HS-27A (cell line): Measurements from ENCODE around the gene ARCN1.

Source experiments
- DNase-seq: peaks from one replicate; pipeline ENCODE4 v3.0.0-alpha.2; 2012; ENCODE audit warnings: low read depth, missing footprints

ARCN1 gene

DNA sequence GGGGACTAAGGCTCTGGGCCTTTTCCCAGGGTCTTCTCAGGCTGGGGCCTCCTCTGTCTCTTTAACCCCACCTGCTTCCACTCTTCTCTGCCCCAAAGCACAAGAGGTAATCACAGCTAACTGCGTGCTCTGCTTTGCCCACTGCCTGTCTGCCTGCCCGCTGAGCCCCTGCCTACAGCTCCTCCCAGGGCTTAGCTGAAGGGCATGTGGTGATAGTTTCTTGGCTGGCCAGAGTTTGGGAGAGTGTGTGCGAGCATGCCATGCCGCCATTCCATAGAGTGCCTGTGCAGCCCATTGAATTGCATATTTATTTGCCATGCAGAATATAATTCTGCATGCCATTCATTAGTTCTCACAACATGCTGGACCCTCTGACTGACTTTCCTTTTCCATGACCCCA lies 67.7 kb downstream of the ARCN1 start:
- DNase-seq, result no peak

DNA sequence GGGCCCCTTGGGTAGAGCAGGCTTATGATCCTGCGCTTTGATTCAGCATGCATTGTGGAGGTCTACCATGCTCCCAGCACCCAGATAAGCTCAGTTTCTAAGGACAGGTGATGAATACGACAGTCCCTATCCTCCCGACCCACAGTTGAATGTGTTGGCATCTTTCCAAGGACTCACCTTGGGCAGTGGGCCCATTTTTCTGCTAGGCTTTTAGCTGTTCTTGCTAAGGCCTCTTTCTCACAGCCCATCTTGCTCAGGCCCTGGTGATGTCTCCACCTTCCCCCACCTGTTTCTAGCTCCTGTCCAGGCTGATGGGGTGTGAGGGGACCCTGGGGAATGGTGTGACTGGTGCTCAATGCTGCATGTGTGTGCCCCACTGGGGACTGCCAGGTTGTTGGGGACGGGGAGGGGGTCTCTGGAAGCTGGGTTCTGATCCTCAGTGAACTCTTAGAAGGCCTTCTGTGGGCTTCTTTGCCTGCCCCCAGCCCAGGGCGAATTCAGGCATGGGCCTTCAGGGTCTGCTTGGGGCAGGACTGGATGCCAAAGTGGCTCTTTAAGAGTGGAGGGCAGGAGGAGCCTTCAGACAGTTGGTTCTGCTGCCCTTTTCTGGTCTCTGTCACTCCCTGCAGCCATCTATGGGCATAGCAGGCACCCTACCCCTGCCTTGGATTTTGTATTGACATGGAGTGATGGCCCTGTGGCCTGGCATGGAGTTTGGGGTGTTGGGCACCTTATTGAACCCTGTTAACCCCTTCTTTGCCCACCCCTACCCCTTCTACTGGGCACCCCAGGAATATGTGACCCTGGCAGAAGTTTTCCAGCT lies 68.3 kb downstream of the ARCN1 start:
- DNase-seq, result no peak

DNA sequence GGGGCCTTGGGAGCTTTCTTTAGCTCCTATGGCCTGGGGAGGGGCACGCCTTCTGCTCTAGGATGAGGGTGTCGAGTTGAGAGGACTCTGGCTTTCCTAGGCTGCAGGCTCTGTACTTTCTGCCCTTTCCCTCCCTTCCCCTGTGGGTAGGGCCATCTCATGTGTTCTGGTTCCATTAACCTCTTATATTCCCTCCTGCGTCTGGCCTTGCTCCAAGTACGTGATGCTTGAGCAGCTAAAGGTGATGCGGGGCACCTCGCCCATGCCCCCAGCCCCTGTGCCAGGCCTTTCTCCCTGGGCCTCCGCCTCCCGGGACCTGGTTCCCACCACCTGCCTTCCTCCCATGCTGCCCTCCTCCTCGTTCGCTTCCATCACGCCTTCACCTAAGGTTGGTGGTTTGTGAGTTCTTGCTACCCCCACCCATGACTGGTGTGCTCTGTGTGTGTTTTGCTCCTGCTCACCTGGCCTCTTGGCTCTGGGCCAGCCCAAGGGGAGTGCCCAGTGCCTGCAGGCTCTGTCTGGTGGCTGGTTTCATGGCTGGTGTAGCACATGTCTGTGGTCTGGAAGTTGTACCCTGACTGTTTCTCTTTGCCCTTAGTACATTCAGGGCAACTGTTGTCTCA lies 69.3 kb downstream of the ARCN1 start:
- DNase-seq, result no peak

DNA sequence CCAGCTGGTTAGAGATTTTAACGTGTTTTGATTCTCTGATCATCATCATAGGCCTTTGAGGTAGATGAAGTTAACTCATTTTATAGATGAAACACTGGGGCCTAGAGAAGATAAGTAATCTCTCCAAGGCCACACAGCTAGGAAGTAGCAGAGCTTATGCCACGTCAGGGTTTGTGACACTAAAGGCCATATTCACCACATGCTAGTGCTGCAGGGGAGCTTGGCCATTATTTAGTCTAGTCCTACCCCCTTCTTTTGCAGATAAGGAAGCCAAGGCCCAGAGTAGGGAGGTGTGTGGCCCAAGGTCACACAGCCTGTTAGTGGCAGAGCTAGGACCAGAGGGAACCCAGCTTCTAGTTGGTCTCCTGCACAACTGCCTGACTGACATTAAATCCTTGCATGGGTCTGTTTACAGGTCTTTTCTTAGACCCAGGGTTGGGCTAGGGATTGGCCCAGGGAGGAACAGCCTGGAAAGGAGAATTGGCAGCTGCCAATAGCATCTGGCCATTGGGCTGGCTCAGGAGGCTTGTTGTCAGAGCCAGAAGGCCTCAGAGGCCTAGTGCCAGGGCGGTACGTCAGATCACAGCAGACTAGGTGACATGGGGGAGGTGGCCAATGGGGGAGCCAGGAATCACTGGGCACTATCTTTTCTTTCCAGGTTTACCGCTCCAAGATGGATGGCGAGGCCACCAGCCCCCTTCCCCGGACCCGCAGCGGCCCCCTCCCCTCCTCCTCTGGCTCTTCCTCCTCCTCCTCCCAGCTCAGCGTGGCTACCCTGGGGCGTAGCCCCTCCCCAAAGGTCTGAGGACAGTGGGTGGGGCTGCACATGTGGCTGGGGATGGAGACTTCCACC lies 71.2 kb downstream of the ARCN1 start:
- DNase-seq, result no peak

DNA sequence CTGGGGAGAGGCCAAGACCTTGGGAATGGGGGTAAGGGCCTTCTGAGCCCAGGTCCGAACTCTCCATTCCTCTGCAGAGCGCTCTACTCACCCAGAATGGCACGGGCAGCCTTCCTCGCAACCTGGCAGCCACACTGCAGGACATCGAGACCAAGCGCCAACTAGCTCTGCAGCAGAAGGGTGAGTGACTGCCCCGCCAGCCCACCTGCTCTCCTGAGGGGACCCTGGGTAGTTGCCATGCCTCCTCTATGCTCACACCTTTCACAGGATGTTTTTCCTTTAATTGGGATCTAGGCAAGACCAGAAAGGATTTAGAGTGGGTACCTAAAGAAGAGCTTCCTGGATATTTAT lies 71.8 kb downstream of the ARCN1 start:
- DNase-seq, result no peak

DNA sequence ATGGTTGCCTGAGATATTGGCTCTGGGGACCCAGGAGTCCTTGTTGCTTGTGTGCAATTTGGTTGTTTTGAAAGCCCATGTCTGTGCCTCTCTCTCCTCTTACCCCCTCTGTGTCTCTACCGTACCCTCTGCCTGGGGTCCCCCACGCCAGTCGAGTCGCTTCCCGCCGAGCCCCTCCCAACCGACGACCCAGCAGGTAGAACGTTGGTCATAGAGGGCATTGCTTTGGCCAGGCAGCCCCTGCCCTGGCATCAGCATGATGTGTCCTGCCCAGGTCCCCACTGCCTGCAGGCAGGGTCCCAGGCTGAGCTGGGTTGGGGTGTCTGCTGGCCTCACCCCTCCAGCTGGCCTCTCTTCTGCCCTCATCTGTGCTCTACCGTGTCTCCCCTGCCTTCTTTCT lies 72.3 kb downstream of the ARCN1 start:
- no peak for DNase-seq

DNA sequence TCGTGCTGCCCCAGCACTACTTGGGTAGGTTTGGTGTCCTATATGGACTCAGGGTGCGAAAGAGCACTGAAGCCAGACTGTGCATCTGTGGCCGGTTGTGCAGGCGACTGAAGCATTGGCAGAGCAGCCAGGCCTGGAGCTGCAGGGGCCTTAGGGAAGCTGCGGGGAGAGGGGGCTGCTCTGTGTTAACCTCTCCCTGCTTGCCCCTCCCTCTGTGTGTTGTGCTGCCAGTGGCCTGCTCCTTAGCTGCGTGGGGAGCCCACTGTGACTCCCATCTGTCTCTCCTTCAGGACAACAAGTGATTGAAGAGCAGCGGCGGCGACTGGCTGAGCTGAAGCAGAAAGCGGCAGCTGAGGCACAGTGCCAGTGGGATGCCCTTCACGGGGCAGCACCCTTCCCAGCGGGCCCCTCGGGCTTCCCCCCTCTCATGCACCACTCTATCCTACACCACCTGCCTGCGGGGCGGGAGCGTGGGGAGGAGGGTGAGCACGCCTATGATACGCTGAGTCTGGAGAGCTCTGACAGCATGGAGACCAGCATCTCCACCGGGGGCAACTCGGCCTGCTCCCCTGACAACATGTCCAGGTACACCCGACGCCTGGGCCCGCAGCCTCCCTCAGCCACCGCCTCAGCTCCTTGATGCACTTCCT lies 73.0 kb downstream of the ARCN1 start:
- no peak for DNase-seq

DNA sequence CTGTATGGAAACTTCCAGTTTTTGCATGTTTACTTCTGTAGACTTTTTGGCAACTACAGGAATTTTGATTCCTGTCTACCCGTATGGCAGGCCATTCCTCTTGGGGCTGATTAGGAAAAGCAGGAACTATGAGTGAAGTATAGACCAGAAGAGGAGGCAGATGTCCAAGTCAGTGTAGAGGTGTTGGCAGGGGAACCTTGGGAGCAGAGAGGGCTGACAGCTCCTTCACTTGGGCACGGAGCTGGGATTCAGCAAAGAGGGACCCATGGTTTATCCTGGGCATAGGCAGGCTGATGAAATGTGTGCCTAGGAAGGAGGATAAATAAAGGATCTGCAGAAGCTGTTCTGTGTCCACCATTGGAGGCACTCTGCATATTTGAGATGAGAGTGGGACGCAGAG lies 74.2 kb downstream of the ARCN1 start:
- DNase-seq, result no peak

DNA sequence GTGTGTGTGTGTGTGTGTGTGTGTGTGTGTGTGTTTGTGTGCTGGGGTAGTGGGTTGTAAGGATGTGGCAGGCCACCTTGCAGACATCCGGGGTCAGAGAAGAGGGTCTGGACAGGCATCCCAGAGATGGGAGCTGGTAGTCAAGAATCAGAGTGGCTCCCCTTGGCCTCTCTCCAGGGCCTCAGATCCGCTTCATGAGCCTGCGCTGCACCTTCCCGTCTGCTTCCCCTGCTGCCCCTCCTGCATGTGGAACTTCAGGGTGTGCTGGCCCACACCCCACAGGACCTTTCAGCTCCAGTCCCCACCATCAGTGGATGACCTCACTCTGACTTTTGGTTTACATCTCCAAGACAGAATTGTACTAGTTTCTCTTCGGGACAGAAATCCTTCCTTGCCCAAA lies 76.1 kb downstream of the ARCN1 start:
- no peak for DNase-seq

DNA sequence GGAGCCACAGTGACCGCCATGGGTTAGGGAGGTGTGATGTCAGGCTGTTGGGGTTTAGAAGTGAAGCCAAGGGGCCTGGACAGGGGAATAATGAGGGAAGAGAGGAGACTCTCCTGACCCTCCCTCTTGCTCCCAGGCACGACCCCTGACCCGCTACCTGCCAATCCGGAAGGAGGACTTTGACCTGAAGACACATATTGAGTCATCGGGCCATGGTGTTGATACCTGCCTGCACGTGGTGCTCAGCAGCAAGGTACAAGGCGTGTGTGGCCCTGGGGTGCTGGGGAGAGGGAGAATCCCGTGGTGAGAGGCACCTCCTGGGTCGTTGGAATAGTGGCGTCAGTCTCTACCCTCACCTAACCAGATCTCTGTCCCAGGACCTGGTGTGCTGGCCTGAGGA lies 77.7 kb downstream of the ARCN1 start:
- DNase-seq, result no peak

DNA sequence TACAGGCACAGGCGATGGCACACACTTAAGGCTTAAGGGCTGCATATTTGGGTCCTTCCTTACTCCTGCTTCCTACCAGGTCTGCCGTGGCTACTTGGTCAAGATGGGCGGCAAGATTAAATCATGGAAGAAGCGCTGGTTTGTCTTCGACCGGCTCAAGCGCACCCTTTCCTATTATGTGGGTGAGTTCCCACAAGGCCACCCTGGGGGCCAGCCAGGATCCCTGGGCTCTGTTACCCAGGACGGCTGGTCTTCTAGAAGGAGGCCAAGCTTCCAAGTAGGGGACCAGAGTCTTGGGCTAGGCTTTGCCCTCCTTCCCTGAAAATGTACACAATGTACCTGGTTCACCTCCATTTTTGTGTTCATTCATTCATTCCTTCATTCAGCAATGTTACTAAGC lies 78.2 kb downstream of the ARCN1 start:
- DNase-seq, result no peak

DNA sequence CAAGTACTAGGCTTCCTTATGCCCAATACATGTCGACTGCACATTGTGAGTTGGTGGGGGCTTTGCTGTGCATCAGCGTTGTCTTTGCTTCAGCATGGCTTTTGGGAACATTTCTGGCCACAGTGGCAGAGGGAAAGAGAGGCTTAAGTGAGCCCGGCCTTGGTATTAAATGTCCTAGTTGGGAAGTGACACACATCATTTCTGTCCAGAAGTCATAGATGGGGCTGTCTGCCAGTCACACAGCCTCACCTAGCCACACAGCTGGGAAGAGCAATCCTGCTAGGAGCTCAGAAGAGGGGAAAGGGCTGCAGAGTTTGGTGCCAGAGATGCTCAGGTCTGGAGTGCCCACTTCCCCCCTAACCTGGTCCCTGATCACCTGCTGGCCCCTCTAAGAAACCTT lies 79.6 kb downstream of the ARCN1 start:
- no peak for DNase-seq
